Measurements from ENCODE around the gene NECTIN2. TPM values are rescaled to one million over a fixed set of nuclear protein-coding genes. Genes with fewer than 3 reads are reported as not detected.
A peak's percentile ranks its signal among the peaks of the same experiment; 100 is the strongest.

The NECTIN2 gene
- total RNA-seq, 1 experiment from 2014 or later = 176 TPM

DNA sequence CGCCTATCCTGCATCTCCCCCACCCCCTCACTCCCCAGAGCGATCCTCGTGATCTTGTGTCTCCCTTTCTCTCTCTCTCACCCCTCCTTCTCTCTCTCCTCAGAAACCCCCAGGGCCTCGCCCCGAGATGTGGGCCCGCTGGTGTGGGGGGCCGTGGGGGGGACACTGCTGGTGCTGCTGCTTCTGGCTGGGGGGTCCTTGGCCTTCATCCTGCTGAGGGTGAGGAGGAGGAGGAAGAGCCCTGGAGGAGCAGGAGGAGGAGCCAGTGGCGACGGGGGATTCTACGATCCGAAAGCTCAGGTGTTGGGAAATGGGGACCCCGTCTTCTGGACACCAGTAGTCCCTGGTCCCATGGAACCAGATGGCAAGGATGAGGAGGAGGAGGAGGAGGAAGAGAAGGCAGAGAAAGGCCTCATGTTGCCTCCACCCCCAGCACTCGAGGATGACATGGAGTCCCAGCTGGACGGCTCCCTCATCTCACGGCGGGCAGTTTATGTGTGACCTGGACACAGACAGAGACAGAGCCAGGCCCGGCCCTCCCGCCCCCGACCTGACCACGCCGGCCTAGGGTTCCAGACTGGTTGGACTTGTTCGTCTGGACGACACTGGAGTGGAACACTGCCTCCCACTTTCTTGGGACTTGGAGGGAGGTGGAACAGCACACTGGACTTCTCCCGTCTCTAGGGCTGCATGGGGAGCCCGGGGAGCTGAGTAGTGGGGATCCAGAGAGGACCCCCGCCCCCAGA is 32.2 kb downstream of the NECTIN2 start:
- H3K14ac ChIP-seq (ENCODE audit: insufficient read depth, low read length) = no peak overlapping the region
- H3K56ac ChIP-seq (ENCODE audit: insufficient read length, low read depth, low read length) = no peak overlapping the region
- H3K9ac ChIP-seq (ENCODE audit: extremely low read depth, insufficient read length, low read length) = no peak overlapping the region
- H3K4me2 ChIP-seq (ENCODE audit: insufficient read depth, insufficient read length, low read length) = no peak overlapping the region
- no peak overlapping the region for H4K5ac ChIP-seq (ENCODE audit: insufficient read length, low read depth, low read length)
- no peak overlapping the region for H2BK120ac ChIP-seq (ENCODE audit: low read depth, low read length, poor library complexity, severe bottlenecking)
- H3K27ac ChIP-seq (ENCODE audit: insufficient read length, low read depth, low read length) = no peak overlapping the region
- H2AK5ac ChIP-seq (ENCODE audit: insufficient read length, low read length) = no peak overlapping the region
- no peak overlapping the region for H2AFZ ChIP-seq (ENCODE audit: low read length)
- H4K8ac ChIP-seq (replicated peaks; ENCODE audit: insufficient read length, low read depth, low read length) = no peak overlapping the region
- no peaks in the 10 kb centered on the region for H3K4me1 ChIP-seq (ENCODE audit: insufficient read depth, low read length)
- H4K20me1 ChIP-seq (ENCODE audit: control insufficient read depth, insufficient read depth, insufficient read length) = no peaks in the 10 kb centered on the region
- Mint-ChIP-seq H3K4me3 (no peak overlapping the region), H3K36me3 (ENCODE audit: insufficient read depth in 1 of 3, low read depth in 3 of 3) (peaks cover 34 to 69% (median 62%) of the 10 kb centered on the region in 3 experiments; a peak in 6 of 7 replicates), H3K9me3 (no peaks in the 10 kb centered on the region), H3K27me3 (ENCODE audit: low read depth) (no peaks in the 10 kb centered on the region; the same call in 1 of the 2 replicates), H3K4me1 (peaks cover 16 to 60% of the 10 kb centered on the region in 2 experiments), H3K27ac (peak overlapping the region in 2 of 3 experiments; percentile 80; a peak in 3 of 7 replicates)
- H2BK5ac ChIP-seq (ENCODE audit: insufficient read length, low read length) = no peak overlapping the region
- no peak overlapping the region for H3K18ac ChIP-seq (ENCODE audit: insufficient read length, low read depth, low read length)
- no peak overlapping the region for H4K91ac ChIP-seq (ENCODE audit: insufficient read length, low read depth, low read length)
- DNase-seq = no peak
- H3K9me3 ChIP-seq (ENCODE audit: control insufficient read depth, low read depth, low read length) = no peaks in the 10 kb centered on the region
- WGBS (ENCODE audit: extremely low coverage, insufficient read length, low lambda C conversion rate) = no CpG with 5 or more reads among the region's 26 CpGs
- H2BK20ac ChIP-seq (ENCODE audit: low read depth, low read length, poor library complexity, severe bottlenecking) = no peak overlapping the region
- H3K23me2 ChIP-seq (ENCODE audit: insufficient read length, low read depth, low read length, poor library complexity, severe bottlenecking) = no peaks in the 10 kb centered on the region
- no peak overlapping the region for H2BK15ac ChIP-seq (ENCODE audit: low read depth, low read length)
- H3K79me1 ChIP-seq (ENCODE audit: insufficient read depth, low read depth, low read length, poor library complexity, severe bottlenecking) = no peaks in the 10 kb centered on the region
- H3K27me3 ChIP-seq (ENCODE audit: insufficient read depth, low read length) = no peaks in the 10 kb centered on the region
- no peak overlapping the region for H2BK12ac ChIP-seq (ENCODE audit: insufficient read length, low read depth, low read length)
- TF ChIP-seq, protein P1, sequence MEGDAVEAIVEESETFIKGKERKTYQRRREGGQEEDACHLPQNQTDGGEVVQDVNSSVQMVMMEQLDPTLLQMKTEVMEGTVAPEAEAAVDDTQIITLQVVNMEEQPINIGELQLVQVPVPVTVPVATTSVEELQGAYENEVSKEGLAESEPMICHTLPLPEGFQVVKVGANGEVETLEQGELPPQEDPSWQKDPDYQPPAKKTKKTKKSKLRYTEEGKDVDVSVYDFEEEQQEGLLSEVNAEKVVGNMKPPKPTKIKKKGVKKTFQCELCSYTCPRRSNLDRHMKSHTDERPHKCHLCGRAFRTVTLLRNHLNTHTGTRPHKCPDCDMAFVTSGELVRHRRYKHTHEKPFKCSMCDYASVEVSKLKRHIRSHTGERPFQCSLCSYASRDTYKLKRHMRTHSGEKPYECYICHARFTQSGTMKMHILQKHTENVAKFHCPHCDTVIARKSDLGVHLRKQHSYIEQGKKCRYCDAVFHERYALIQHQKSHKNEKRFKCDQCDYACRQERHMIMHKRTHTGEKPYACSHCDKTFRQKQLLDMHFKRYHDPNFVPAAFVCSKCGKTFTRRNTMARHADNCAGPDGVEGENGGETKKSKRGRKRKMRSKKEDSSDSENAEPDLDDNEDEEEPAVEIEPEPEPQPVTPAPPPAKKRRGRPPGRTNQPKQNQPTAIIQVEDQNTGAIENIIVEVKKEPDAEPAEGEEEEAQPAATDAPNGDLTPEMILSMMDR (conservative IDR thresholded peaks at IDR 0.05) = no peak
- H3K79me2 ChIP-seq (ENCODE audit: insufficient read depth, low read length) = no peaks in the 10 kb centered on the region
- H3K4ac ChIP-seq (ENCODE audit: low read depth, low read length) = no peak overlapping the region
- H3T11ph ChIP-seq (ENCODE audit: low read length) = no peak overlapping the region
- H3K23ac ChIP-seq (ENCODE audit: insufficient read length, low read depth, low read length) = no peak overlapping the region

Measured in H9 (cell line).